WTC11 (cell line): Measurements from ENCODE around the gene OR52K1.

Experiments
- ARID4B ChIP-seq: sonication (generic); formaldehyde crosslinking; IDR thresholded peaks from 2 replicates; pipeline ENCODE4 v1.8.0; 2023; ENCODE audit warnings: missing genetic modification reagents, mild to moderate bottlenecking, borderline replicate concordance
- CBFB ChIP-seq: sonication (generic); formaldehyde crosslinking; IDR thresholded peaks from 2 replicates; pipeline ENCODE4 v1.8.1; 2022; ENCODE audit warnings: mild to moderate bottlenecking, low read depth, missing genetic modification reagents
- CREB1 ChIP-seq: sonication (generic); formaldehyde crosslinking; IDR thresholded peaks from 2 replicates; pipeline ENCODE4 v1.8.0; 2023; ENCODE audit warnings: mild to moderate bottlenecking, missing genetic modification reagents
- CTCF ChIP-seq: fragments of 200-600 bp; IDR thresholded peaks from 2 replicates; pipeline ENCODE4 v1.8.0; 2022; ENCODE audit warnings: antibody characterized with exemption
- E2F1 ChIP-seq: sonication (generic); formaldehyde crosslinking; IDR thresholded peaks from 2 replicates; pipeline ENCODE4 v1.8.0; 2022; ENCODE audit warnings: mild to moderate bottlenecking, missing genetic modification reagents
- RELA ChIP-seq: sonication (generic); formaldehyde crosslinking; IDR thresholded peaks from 2 replicates; pipeline ENCODE4 v1.8.1; 2022; ENCODE audit warnings: missing genetic modification reagents, mild to moderate bottlenecking, borderline replicate concordance
- TCF7 ChIP-seq: sonication (generic); formaldehyde crosslinking; IDR thresholded peaks from 2 replicates; pipeline ENCODE4 v1.8.0; 2022; ENCODE audit warnings: mild to moderate bottlenecking, low read depth, missing genetic modification reagents, moderate library complexity
- TEAD4 ChIP-seq: sonication (generic); formaldehyde crosslinking; IDR thresholded peaks from 2 replicates; pipeline ENCODE4 v1.8.0; 2022; ENCODE audit warnings: mild to moderate bottlenecking, missing genetic modification reagents
- USF2 ChIP-seq: sonication (generic); formaldehyde crosslinking; IDR thresholded peaks from 2 replicates; pipeline ENCODE4 v1.8.1; 2023; ENCODE audit warnings: mild to moderate bottlenecking, missing genetic modification reagents, moderate library complexity
- ZNF121 ChIP-seq: sonication (generic); formaldehyde crosslinking; IDR thresholded peaks from 2 replicates; pipeline ENCODE4 v1.8.0; 2023; ENCODE audit warnings: missing genetic modification reagents
- ZNF232 ChIP-seq: sonication (generic); formaldehyde crosslinking; IDR thresholded peaks from 2 replicates; pipeline ENCODE4 v1.8.0; 2022; ENCODE audit warnings: mild to moderate bottlenecking, missing genetic modification reagents
- ZNF263 ChIP-seq: sonication (generic); formaldehyde crosslinking; IDR thresholded peaks from 2 replicates; pipeline ENCODE4 v1.8.1; 2022; ENCODE audit warnings: low read depth, mild to moderate bottlenecking, moderate library complexity, missing genetic modification reagents
- TF ChIP-seq, protein P1 (sequence below): sonication (generic); formaldehyde crosslinking; IDR thresholded peaks from 2 replicates; pipeline ENCODE4 v1.8.0; 2022; ENCODE audit warnings: mild to moderate bottlenecking, missing genetic modification reagents
- TF ChIP-seq, protein P2 (sequence below): sonication (generic); formaldehyde crosslinking; IDR thresholded peaks from 2 replicates; pipeline ENCODE4 v1.8.1; 2022; ENCODE audit warnings: low read depth, mild to moderate bottlenecking, moderate library complexity, missing genetic modification reagents, borderline replicate concordance

GRCh38 chr11:4464216-4465159 lies 18.0 kb upstream of the OR52K1 start:
- TF ChIP-seq ZNF232 (no peak), CTCF (no peak), CREB1 (no peak), ARID4B (CRISPR knock-in tag) (no peak), CBFB (CRISPR knock-in tag) (no peak), TEAD4 (no peak), TCF7 (CRISPR knock-in tag) (no peak), RELA (CRISPR knock-in tag) (no peak), ZNF121 (no peak), E2F1 (CRISPR knock-in tag) (no peak), ZNF263 (no peak), USF2 (CRISPR knock-in tag) (no peak)
- TF ChIP-seq, protein P1, sequence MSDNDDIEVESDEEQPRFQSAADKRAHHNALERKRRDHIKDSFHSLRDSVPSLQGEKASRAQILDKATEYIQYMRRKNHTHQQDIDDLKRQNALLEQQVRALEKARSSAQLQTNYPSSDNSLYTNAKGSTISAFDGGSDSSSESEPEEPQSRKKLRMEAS: no peak
- TF ChIP-seq, protein P2, sequence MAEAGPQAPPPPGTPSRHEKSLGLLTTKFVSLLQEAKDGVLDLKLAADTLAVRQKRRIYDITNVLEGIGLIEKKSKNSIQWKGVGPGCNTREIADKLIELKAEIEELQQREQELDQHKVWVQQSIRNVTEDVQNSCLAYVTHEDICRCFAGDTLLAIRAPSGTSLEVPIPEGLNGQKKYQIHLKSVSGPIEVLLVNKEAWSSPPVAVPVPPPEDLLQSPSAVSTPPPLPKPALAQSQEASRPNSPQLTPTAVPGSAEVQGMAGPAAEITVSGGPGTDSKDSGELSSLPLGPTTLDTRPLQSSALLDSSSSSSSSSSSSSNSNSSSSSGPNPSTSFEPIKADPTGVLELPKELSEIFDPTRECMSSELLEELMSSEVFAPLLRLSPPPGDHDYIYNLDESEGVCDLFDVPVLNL (CRISPR knock-in tag): no peak
